Naive thymus-derived CD4-positive, alpha-beta T cell (primary cell): ENCODE data around the gene RRAGD. TPM values are rescaled to one million over a fixed set of nuclear protein-coding genes. Genes with fewer than 3 reads are reported as not detected.
A peak's percentile ranks its signal among the peaks of the same experiment; 100 is the strongest.

Experiments used
- ATAC-seq: fragments of 150-1000 bp; cut with Tn5 transposase; 2 replicates; pipeline ENCODE4 v1.10.0; 2021; ENCODE audit warnings: mild to moderate bottlenecking, moderate library complexity
- CTCF ChIA-PET: fragments of 350-600 bp; sonication (Branson Sonifier 250); formaldehyde crosslinking; loops from one replicate; lab custom pipeline; 2021; ENCODE audit warnings: antibody characterized with exemption; lab: Charles Lee
- POLR2A ChIA-PET: fragments of 350-600 bp; sonication (Branson Sonifier 250); formaldehyde crosslinking; loops from one replicate; lab custom pipeline; 2021; ENCODE audit warnings: antibody characterized with exemption, inconsistent platforms; lab: Charles Lee
- DNase-seq, 9 donors: peaks; one replicate each; pipeline versions ENCODE4 v3.0.0 to v3.0.0-alpha.2; 2020 to 2022; ENCODE audit warnings: mixed read lengths in 1 of 9
- H3K27ac ChIP-seq: one replicate; pipeline ENCODE4 v1.7.0; 2013; ENCODE audit warnings: mild to moderate bottlenecking, low read depth, low read length, moderate library complexity
- H3K27me3 ChIP-seq, 2 donors: one replicate each; pipeline ENCODE4 v1.7.0; 2013; ENCODE audit warnings: low read length in 2 of 2, mild to moderate bottlenecking in 2 of 2, moderate library complexity in 2 of 2; ENCODE audit not compliant: control insufficient read depth in 2 of 2, insufficient read depth in 2 of 2
- H3K36me3 ChIP-seq, 3 experiments: 1 replicate in 2 of 3; 2 replicates in 1 of 3; pipeline ENCODE4 v1.7.0; 2013; ENCODE audit warnings: low read length in 3 of 3, mild to moderate bottlenecking in 3 of 3, moderate library complexity in 1 of 3; ENCODE audit not compliant: insufficient read depth in 3 of 3, control insufficient read depth in 2 of 3
- H3K4me1 ChIP-seq, 2 donors: one replicate each; pipeline ENCODE4 v1.7.0; 2013; ENCODE audit warnings: low read length in 2 of 2, mild to moderate bottlenecking in 2 of 2, moderate library complexity in 1 of 2; ENCODE audit not compliant: control insufficient read depth in 2 of 2, insufficient read depth in 2 of 2
- H3K4me3 ChIP-seq: 2 replicates; pipeline ENCODE4 v1.7.0; 2013; ENCODE audit warnings: mild to moderate bottlenecking, low read length
- H3K9me3 ChIP-seq, 3 experiments: 1 replicate in 2 of 3; 2 replicates in 1 of 3; pipeline ENCODE4 v1.7.0; 2013; ENCODE audit warnings: low read length in 3 of 3; ENCODE audit not compliant: control insufficient read depth in 2 of 3
- H3K27ac Mint-ChIP-seq, 9 donors: one replicate each; pipeline ENCODE4 v1.8.0; 2020 to 2022; ENCODE audit warnings: mixed read lengths in 9 of 9, mild to moderate bottlenecking in 8 of 9, moderate library complexity in 5 of 9, inconsistent platforms in 2 of 9
- H3K27me3 Mint-ChIP-seq, 5 donors: one replicate each; pipeline ENCODE4 v1.8.0; 2021 to 2022; ENCODE audit warnings: mixed read lengths in 5 of 5, mild to moderate bottlenecking in 1 of 5
- H3K36me3 Mint-ChIP-seq, 5 donors: one replicate each; pipeline ENCODE4 v1.8.0; 2020 to 2022; ENCODE audit warnings: mixed read lengths in 5 of 5, mild to moderate bottlenecking in 3 of 5, inconsistent platforms in 1 of 5
- H3K4me1 Mint-ChIP-seq, 7 donors: one replicate each; pipeline ENCODE4 v1.8.0; 2020 to 2022; ENCODE audit warnings: mixed read lengths in 7 of 7, mild to moderate bottlenecking in 3 of 7, inconsistent platforms in 1 of 7
- H3K4me3 Mint-ChIP-seq, 10 donors: one replicate each; pipeline ENCODE4 v1.8.0; 2020 to 2022; ENCODE audit warnings: mild to moderate bottlenecking in 10 of 10, mixed read lengths in 10 of 10, moderate library complexity in 6 of 10, inconsistent platforms in 2 of 10
- H3K9me3 Mint-ChIP-seq, 11 donors: one replicate each; pipeline ENCODE4 v1.8.0; 2020 to 2022; ENCODE audit warnings: mixed read lengths in 11 of 11, mild to moderate bottlenecking in 4 of 11, inconsistent platforms in 1 of 11, moderate library complexity in 1 of 11
- intact Hi-C, 2 donors: fragments of 100-400 bp; cut with micrococcal nuclease; formaldehyde crosslinking; loops; one replicate each; pipeline ENCODE4 v1.15.1; 2023
- polyA plus RNA-seq, 2 donors: library from polyadenylated mRNA; unstranded; fragments of 300-500 nt; fragmentation: Illumina TruSeq; gene quantifications; one replicate each; pipeline ENCODE4 v1.2.3, GENCODE V29; 2021
- total RNA-seq, 6 experiments: library from RNA in 5 of 6; stranded (reverse) in 5 of 6; gene quantifications; 1 replicate in 5 of 6; 2 replicates in 1 of 6; pipeline ENCODE4 v1.2.3 and lab custom pipeline; 2021 to 2026

RRAGD gene
- total RNA-seq (10 to 100 TPM in 2 of 5 experiments, 1 to 10 TPM in 3; 7.3 to 12.1 (median 9.6) TPM), polyA plus RNA-seq (1 to 10 TPM; 2.4 to 3.2 TPM), total RNA-seq (lab: John Stamatoyannopoulos, UW) (12.0 reads per million, percentile 39 among the genes with 10 or more reads in this experiment)

DNA sequence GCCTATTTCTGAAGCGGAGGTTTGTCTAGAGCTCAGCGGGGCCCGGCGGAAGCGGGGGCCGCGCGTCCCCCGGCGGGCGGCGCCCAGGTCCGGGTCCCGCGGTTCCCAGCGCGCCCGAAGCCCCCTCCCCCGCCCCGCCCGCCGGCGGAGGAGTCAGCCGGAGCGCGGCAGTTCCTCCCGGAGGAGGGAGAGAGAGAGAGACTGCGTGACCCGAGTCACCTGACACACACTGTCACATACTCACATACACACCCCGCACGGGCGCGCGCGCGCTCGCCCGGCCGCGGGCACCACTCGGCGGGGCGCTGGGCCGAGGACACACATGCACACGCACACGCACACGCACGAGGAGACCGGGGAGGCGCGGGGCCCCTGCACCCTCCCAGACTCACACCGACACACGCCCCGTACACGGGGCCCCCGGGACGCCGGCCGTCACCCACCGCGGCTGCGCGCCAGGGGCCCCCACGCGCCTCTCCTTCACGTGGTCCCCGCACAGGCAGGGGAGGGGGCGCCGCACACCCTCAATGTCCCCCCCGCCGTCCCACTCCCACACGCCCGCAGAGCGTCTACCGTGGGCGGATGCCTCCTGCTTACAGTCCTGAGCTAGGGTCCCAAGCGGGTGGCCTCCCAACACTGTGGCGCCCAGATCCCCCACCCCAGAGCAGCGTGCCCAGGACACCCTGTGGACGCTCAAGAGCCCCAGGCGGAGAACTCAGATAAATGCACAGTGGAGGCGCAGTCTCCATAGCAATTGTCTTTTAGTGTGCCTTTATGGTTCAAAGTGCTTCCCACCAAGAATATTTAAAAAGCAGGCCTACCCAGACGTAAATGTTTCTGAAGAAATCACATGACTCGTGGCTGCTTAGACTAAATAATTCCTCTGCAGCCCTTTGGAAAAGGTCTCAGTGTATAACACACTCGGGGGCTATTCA is at the start of gene RRAGD:
TSS of gene RRAGD (minus strand) at position 203 of the 935 bp plus-strand sequence. CDS start 280 bp downstream, outside the sequence.
- Mint-ChIP-seq H3K4me1 (peaks cover 2 to 24% (median 19%) of the 10 kb centered on the region in 7 donors), H3K27ac (peak within 1 kb of the TSS; percentile 53 to 98 (median 88)), H3K27me3 (peaks cover 6 to 64% (median 18%) of the 10 kb centered on the region in 5 donors), H3K36me3 (no peaks in the 10 kb centered on the region), H3K9me3 (no peaks in the 10 kb centered on the region), H3K4me3 (peak within 1 kb of the TSS; percentile 87 to 100 (median 97))
- DNase-seq (peak; percentile 51 to 69 (median 61)), ATAC-seq (peak; percentile 90)
- intact Hi-C loops = loop anchor here (1.0 to 5.0 kb wide), 7 partner anchors 21 to 416 kb away; partner anchors contain the start of genes ANKRD6 (in 2 of the 2), LYRM2 (in 2 of the 2), CASP8AP2 (in 1 of the 2) and PNRC1 (in 1 of the 2)
- Histone ChIP-seq H3K4me3 (peak within 1 kb of the TSS; percentile 79), H3K4me1 (peaks cover 8% of the 10 kb centered on the region in 2 donors), H3K9me3 (no peaks in the 10 kb centered on the region), H3K27me3 (no peaks in the 10 kb centered on the region), H3K27ac (peak within 1 kb of the TSS; percentile 57), H3K36me3 (no peaks in the 10 kb centered on the region)
- ChIA-PET CTCF (no interaction called here), POLR2A (interaction anchor here (0.8 to 1.6 kb wide), 7 partner anchors 19 to 331 kb away, joined by 3 to 7 read pairs (median 4); partner anchors contain the start of genes LYRM2, PNRC1 and UBE2J1)

GRCh38 chr6:89460713-89461112 is 48.6 kb upstream of the RRAGD start:
- Histone ChIP-seq H3K27me3 (no peaks in the 10 kb centered on the region), H3K36me3 (no peaks in the 10 kb centered on the region), H3K4me3 (no peak overlapping the region), H3K27ac (no peak overlapping the region), H3K4me1 (no peaks in the 10 kb centered on the region), H3K9me3 (no peaks in the 10 kb centered on the region)
- CTCF ChIA-PET = no interaction called here
- H3K27me3 Mint-ChIP-seq = no peaks in the 10 kb centered on the region
- intact Hi-C loops = no loop called here
- POLR2A ChIA-PET = no interaction called here
- no peak overlapping the region for H3K27ac Mint-ChIP-seq
- no peak overlapping the region for H3K4me3 Mint-ChIP-seq
- no peak for ATAC-seq
- H3K4me1 Mint-ChIP-seq = peaks cover 0 to 5% (median 0%) of the 10 kb centered on the region in 7 donors
- H3K9me3 Mint-ChIP-seq = peaks cover 0 to 4% (median 1%) of the 10 kb centered on the region in 11 donors
- peaks cover 0 to 6% (median 4%) of the 10 kb centered on the region in 5 donors for H3K36me3 Mint-ChIP-seq
- DNase-seq = no peak

DNA sequence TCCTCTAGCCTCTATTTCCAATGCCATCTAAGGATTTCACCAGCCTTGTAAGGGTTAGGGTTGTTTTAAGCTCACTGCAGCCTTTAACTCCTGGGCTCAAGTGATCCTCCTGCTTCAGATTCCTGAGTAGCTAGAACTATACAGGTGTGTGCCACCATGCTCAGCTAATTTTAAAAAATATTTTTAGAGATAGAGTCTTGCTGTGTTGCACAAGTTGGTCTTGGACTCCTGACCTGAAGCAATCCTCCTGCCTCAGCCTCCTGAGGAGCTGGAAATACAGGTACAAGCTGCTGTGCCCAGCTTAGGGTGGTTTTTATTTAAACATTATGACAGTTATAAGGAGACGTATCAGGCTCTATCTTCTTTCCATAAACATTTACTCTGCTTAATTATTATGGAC is 47.4 kb upstream of the RRAGD start:
- Histone ChIP-seq H3K4me1 (no peaks in the 10 kb centered on the region), H3K27me3 (no peaks in the 10 kb centered on the region), H3K27ac (no peak overlapping the region), H3K9me3 (no peaks in the 10 kb centered on the region), H3K36me3 (no peaks in the 10 kb centered on the region), H3K4me3 (no peak overlapping the region)
- H3K27ac Mint-ChIP-seq = no peak overlapping the region
- no peak overlapping the region for H3K4me3 Mint-ChIP-seq
- H3K4me1 Mint-ChIP-seq = peaks cover 0 to 2% (median 0%) of the 10 kb centered on the region in 7 donors
- no peaks in the 10 kb centered on the region for H3K27me3 Mint-ChIP-seq
- intact Hi-C loops = no loop called here
- peaks cover 0 to 6% (median 2%) of the 10 kb centered on the region in 11 donors for H3K9me3 Mint-ChIP-seq
- POLR2A ChIA-PET = no interaction called here
- ATAC-seq (no peak), DNase-seq (no peak)
- peaks cover 0 to 11% (median 7%) of the 10 kb centered on the region in 5 donors for H3K36me3 Mint-ChIP-seq
- CTCF ChIA-PET = no interaction called here

GRCh38 chr6:89458704-89459103 is 46.6 kb upstream of the RRAGD start:
- Mint-ChIP-seq H3K27me3 (no peaks in the 10 kb centered on the region), H3K9me3 (peaks cover 0 to 6% (median 2%) of the 10 kb centered on the region in 11 donors), H3K27ac (no peak overlapping the region), H3K4me1 (no peaks in the 10 kb centered on the region), H3K4me3 (no peak overlapping the region), H3K36me3 (peaks cover 0 to 11% (median 7%) of the 10 kb centered on the region in 5 donors)
- Histone ChIP-seq H3K36me3 (no peaks in the 10 kb centered on the region), H3K4me1 (no peaks in the 10 kb centered on the region), H3K4me3 (no peak overlapping the region), H3K27me3 (no peaks in the 10 kb centered on the region), H3K27ac (no peak overlapping the region), H3K9me3 (no peaks in the 10 kb centered on the region)
- DNase-seq (no peak), ATAC-seq (no peak)
- intact Hi-C loops = no loop called here
- POLR2A ChIA-PET = interaction anchor here (0.6 kb wide), 1 partner anchor 311 kb away, joined by 3 read pairs; no protein-coding TSS in a partner anchor
- CTCF ChIA-PET = no interaction called here

GRCh38 chr6:89454300-89454699 is 42.2 kb upstream of the RRAGD start:
- Histone ChIP-seq H3K9me3 (no peaks in the 10 kb centered on the region), H3K4me3 (no peak overlapping the region), H3K4me1 (no peaks in the 10 kb centered on the region), H3K36me3 (no peaks in the 10 kb centered on the region), H3K27me3 (no peaks in the 10 kb centered on the region), H3K27ac (no peak overlapping the region)
- Mint-ChIP-seq H3K36me3 (peaks cover 0 to 11% (median 7%) of the 10 kb centered on the region in 5 donors), H3K27ac (no peak overlapping the region), H3K4me3 (no peak overlapping the region), H3K4me1 (no peaks in the 10 kb centered on the region), H3K9me3 (peaks cover 0 to 6% (median 2%) of the 10 kb centered on the region in 11 donors), H3K27me3 (peaks cover 0 to 3% (median 0%) of the 10 kb centered on the region in 5 donors)
- intact Hi-C loops = no loop called here
- ChIA-PET POLR2A (no interaction called here), CTCF (no interaction called here)
- no peak for ATAC-seq
- DNase-seq = no peak

DNA sequence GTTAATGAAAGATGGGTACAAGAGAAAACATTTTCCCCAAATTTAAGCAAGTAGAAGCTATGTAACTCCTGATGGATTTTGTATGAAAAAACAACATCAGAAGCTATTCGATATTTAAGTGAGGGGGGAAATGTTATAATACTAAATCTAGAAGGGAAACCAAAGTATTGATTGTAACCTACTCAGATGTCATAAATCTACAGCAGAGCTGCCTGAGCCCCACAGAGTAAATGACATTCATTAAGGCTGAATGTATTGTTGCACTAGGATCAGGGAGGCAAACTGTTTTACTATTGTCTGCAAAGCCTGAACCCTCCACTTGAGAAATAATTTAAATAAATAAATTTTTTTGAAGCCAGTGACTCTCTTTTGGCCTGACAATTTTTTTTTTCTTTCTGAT is 40.2 kb upstream of the RRAGD start:
- intact Hi-C loops = no loop called here
- no peak overlapping the region for H3K27ac ChIP-seq
- ChIA-PET POLR2A (interaction anchor here (0.7 kb wide), 1 partner anchor 8 kb away, joined by 3 read pairs; no protein-coding TSS in a partner anchor), CTCF (interaction anchor here (1.0 to 1.2 kb wide), 2 partner anchors 11 to 20 kb away, joined by 4 to 6 read pairs; partner anchors contain the start of gene ANKRD6)
- ATAC-seq (no peak), DNase-seq (no peak)
- peaks cover 0 to 3% (median 0%) of the 10 kb centered on the region in 5 donors for H3K27me3 Mint-ChIP-seq
- H3K4me3 Mint-ChIP-seq = no peak overlapping the region
- no peak overlapping the region for H3K27ac Mint-ChIP-seq
- H3K4me3 ChIP-seq = no peak overlapping the region
- no peaks in the 10 kb centered on the region for H3K27me3 ChIP-seq
- H3K9me3 ChIP-seq = no peaks in the 10 kb centered on the region
- H3K36me3 Mint-ChIP-seq = peaks cover 0 to 11% (median 7%) of the 10 kb centered on the region in 5 donors
- H3K4me1 Mint-ChIP-seq = peaks cover 0 to 2% (median 0%) of the 10 kb centered on the region in 7 donors
- no peaks in the 10 kb centered on the region for H3K4me1 ChIP-seq
- peaks cover 0 to 6% (median 2%) of the 10 kb centered on the region in 11 donors for H3K9me3 Mint-ChIP-seq
- H3K36me3 ChIP-seq = no peaks in the 10 kb centered on the region
